Fibroblast of gingiva (primary cell): ENCODE data around the gene HLA-A.

Experiments used
- DNase-seq: peaks from one replicate; pipeline ENCODE4 v3.0.0-alpha.2; 2011; ENCODE audit warnings: low read depth

The HLA-A gene

DNA sequence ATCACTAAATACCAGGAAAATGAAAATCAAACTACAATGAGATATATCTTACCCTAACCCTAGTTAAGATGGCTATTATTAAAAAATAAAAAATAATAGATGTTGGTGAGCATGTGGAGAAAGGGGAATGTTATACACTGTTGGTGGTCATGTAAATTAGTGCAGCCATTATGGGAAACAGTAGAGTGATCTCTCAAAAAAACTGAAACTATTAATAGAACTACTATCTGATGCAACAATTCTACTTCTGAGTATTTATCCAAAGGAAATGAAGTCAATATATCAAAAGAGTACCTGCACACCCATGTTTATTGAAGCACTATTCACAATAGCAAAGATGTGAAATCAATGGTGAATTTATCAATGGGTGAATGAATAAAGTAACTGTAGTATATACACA, 48.6 kb downstream of the HLA-A start:
- no peak for DNase-seq

DNA sequence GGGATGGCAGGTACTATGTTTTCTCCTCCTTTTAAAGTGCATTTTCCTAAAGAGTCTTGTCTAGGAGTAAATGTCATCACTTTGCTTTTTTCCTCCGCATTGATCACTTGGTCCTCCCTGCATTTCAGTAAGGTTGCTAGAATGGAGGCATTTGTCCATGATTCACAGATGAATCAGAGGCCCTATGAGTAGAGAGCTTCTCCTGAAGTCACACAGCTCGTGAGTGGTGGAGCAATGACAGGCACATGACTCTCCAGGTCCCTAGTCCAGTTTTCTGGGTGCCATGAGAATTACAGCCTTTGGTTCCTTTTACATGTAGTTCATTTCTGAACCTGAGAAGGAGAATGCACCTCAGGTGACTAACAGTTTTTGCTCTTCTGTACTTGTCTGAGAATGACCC, 50.5 kb downstream of the HLA-A start:
- DNase-seq, result peak; percentile 27

DNA sequence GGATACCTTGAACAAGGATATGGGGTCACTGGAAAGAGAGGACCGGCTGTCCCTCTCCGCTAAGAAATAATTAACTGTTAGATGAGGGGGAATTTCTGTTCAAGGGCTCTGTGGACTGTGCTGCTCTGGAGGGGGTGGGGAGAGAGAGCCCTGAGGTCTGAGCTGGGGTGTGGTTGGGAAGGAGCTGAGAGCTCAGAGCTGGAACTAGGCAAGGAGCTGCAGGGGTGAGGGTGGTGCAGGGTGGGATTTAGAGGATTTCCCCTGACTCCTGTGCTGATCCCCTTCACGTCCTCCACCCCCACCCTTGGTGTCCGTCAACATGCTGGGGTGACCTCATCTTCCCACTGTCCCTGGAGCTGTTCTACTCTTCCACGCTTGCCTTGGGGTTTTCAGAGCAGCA, 52.5 kb downstream of the HLA-A start:
- no peak for DNase-seq

DNA sequence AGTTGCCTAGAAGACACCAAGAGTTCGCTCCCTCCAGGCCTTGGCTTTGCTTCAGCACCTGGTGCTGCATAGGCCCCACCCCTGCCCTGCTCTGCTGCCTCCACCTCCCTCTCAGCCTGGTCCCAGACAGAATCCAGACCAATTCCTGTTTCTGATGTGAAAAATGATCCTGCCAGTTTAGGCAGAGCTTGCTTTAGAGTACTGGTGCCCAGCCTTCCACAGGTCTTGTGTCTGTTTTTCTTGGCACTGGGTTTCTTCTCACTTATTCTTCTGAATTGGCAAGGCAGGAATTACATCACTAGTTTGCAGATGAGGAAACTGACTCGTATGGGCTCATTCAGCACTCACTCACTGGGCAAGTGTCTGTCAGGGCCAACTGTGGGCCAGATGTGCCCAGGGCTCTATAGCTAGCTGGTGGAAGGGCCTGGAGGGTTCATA, 53.0 kb downstream of the HLA-A start:
- peak; percentile 64 for DNase-seq
